HG02678 (cell line): ENCODE results near the gene P2RY8.
"Not testable (repeated sequence)": the region's sequence is repeated elsewhere in the genome, so short reads cannot be mapped to it uniquely, and the experiment has no call there.

Experiments used
- ATAC-seq: cut with Tn5 transposase; IDR thresholded peaks from one replicate; pipeline ENCODE4 v1.9.1; 2021; ENCODE audit warnings: mild to moderate bottlenecking, moderate library complexity; ENCODE audit not compliant: unreplicated experiment

P2RY8 gene

DNA sequence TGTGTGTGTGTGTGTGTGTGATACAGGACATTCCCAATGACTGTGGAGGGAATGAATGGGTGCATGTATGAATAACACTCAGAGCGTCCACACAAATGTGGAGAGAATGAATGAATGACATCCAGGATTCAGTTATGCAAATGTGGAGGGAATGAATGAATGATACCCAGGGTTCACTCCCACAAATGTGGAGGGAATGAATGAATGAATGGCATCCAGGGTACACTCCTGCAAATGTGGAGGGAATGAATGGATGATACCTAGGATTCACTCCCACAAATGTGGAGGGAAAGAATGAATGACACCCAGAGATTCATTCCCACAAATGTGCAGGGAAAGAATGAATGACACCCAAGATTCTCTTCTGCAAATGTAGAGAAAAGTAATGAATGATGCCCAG is 48.2 kb downstream of the P2RY8 start:
- no peak for ATAC-seq

- ATAC-seq = no peak
These were observed 48.8 kb downstream of the P2RY8 start for GRCh38 chrX:1488141-1488540.

GRCh38 chrX:1487401-1487800 is 49.6 kb downstream of the P2RY8 start:
- ATAC-seq = no peak

GRCh38 chrX:1486749-1487361 is 50.1 kb downstream of the P2RY8 start:
- ATAC-seq = no peak

- ATAC-seq = no peak
These were observed 50.8 kb downstream of the P2RY8 start for GRCh38 chrX:1486177-1486576.

GRCh38 chrX:1485033-1485432 is 52.0 kb downstream of the P2RY8 start:
- no peak for ATAC-seq

DNA sequence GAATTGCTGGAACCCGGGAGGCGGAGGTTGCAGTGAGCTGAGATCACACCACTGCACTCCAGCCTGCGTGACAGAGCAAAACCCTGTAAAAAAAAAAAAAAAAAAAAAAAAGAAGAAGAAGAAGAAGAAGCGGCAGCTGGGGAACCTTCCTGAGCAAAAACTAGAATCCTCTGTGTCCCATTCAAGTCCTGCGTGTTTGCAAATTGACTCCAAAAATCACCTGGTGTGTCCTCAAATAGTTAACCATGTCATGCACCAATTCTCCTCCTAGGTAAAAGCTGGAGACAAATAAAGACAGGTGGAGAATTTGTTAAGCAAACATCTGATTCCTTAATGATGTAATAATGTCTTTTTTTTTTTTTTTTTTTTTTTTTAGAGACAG is 52.4 kb downstream of the P2RY8 start:
- ATAC-seq = no peak

GRCh38 chrX:1483843-1484637 is 52.9 kb downstream of the P2RY8 start:
- peak; percentile 49 for ATAC-seq

GRCh38 chrX:1482530-1482928 is 54.5 kb downstream of the P2RY8 start:
- ATAC-seq = not testable (repeated sequence)

- ATAC-seq = no peak
These were observed 55.1 kb downstream of the P2RY8 start for GRCh38 chrX:1481636-1482529.

GRCh38 chrX:1480082-1480785 is 56.8 kb downstream of the P2RY8 start:
- ATAC-seq = no peak

- no peak for ATAC-seq
These were observed 59.1 kb downstream of the P2RY8 start for GRCh38 chrX:1477801-1478458.

- no peak for ATAC-seq
These were observed 59.8 kb downstream of the P2RY8 start for GRCh38 chrX:1477229-1477628.

GRCh38 chrX:1476682-1477081 is 60.3 kb downstream of the P2RY8 start:
- ATAC-seq = no peak

- no peak for ATAC-seq
These were observed 61.1 kb downstream of the P2RY8 start for GRCh38 chrX:1475881-1476280.

- ATAC-seq = no peak
These were observed 61.5 kb downstream of the P2RY8 start for GRCh38 chrX:1475481-1475880.

DNA sequence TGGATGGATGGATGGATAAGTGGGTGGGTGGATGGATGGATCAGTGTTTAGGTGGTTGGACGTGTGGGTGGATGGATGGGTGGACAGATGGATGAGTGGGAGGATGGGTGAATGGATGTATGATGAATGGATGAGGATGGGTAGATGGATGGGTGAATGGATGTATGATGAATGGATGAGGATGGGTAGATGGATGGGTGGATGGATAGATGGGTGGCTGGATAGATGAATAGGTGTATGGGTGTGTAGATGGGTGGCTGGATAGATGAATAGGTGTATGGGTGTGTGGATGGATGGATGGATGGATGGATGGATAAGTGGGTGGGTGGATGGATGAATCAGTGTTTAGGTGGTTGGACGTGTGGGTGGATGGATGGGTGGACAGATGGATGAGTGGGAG is 62.4 kb downstream of the P2RY8 start:
- not testable (repeated sequence) for ATAC-seq

GRCh38 chrX:1472975-1473374 is 64.0 kb downstream of the P2RY8 start:
- no peak for ATAC-seq

GRCh38 chrX:1468250-1468772 is 68.7 kb downstream of the P2RY8 start:
- ATAC-seq = peak; percentile 56

DNA sequence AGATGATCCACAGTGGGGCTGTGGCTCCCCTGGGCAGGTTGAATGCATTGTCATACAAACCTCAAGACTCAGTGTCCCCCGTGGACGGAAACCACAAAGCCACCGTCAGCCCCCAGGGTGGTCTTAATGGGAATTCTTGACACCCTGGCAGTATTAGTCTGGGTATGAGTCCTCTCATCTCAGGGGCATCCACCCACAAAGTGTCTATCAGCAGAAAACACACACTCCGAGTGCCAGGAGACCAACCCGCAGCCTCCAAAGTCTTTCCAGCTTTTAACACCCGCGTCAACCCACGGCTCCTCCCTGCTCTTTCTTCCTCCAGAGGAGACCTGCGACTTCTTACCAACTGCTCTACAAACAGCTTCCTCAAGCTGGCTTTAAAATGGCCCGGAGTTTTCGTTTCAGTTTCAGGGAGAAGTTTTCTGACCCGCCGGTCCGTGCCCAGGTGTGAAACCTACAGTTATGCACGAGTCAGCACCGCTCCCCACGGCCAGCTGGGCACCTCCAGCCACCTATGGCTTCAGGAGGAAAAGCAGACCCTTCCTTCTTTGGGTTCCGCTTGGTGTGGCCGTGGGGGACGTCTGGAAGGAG is 69.9 kb downstream of the P2RY8 start:
- ATAC-seq = peak; percentile 55
